ENCODE data around the gene CNTN2. TPM values are rescaled to one million over a fixed set of nuclear protein-coding genes. Genes with fewer than 3 reads are reported as not detected.

Gene CNTN2
- total and polyA plus RNA-seq, 8 donors = 0.12 to 2.2 (median 0.58) TPM; not detected in 3

DNA sequence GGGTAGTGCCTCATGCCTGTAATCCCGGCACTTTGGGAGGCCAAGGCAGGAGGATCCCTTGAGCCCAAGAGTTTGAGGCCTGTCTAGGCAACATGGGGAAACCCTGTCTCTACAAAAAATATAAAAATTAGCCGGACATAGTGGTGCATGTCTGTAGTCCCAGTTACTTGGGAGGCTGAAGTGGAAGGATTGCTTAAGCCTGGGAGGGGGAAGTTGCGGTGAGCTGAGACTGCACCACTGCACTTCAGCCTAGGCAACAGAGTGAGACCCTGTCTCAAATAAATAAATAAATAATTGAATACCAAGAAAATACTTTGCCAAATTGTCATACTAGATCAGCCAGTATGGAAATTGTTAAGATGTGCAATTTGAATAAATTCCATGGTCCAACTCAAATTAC, 84.6 kb downstream of the CNTN2 start:
- DNase-seq = no peak
- Histone ChIP-seq H3K4me3 (no peak overlapping the region), H3K4me1 (peaks cover 0 to 8% (median 4%) of the 10 kb centered on the region in 4 donors), H3K27me3 (no peaks in the 10 kb centered on the region), H3K36me3 (no peaks in the 10 kb centered on the region), H3K9me3 (no peaks in the 10 kb centered on the region), H3K27ac (no peak overlapping the region)
- 80 to 93% (median 84%) methylated on average over 3 of the region's 3 CpGs for WGBS, 5 donors
- intact Hi-C loops (cut with DNase I; ENCODE audit: low total_unique reads) = loop anchor here (10.0 kb wide), 1 partner anchor 127 kb away; no protein-coding TSS in a partner anchor
- TF ChIP-seq, protein P1, sequence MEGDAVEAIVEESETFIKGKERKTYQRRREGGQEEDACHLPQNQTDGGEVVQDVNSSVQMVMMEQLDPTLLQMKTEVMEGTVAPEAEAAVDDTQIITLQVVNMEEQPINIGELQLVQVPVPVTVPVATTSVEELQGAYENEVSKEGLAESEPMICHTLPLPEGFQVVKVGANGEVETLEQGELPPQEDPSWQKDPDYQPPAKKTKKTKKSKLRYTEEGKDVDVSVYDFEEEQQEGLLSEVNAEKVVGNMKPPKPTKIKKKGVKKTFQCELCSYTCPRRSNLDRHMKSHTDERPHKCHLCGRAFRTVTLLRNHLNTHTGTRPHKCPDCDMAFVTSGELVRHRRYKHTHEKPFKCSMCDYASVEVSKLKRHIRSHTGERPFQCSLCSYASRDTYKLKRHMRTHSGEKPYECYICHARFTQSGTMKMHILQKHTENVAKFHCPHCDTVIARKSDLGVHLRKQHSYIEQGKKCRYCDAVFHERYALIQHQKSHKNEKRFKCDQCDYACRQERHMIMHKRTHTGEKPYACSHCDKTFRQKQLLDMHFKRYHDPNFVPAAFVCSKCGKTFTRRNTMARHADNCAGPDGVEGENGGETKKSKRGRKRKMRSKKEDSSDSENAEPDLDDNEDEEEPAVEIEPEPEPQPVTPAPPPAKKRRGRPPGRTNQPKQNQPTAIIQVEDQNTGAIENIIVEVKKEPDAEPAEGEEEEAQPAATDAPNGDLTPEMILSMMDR (IDR thresholded peaks at IDR 0.05) = no peak
- TF ChIP-seq POLR2AphosphoS5 (IDR thresholded peaks at IDR 0.05) (no peak), EP300 (IDR thresholded peaks at IDR 0.05) (no peak), POLR2A (IDR thresholded peaks at IDR 0.05) (no peak)

Other genes with a start within 250 kb of the CNTN2 start
- gene NFASC, start 172.3 kb upstream of the CNTN2 start, total RNA-seq = 10 to 100 TPM; 12.5 to 54.2 (median 22.3) TPM
- 1 to 10 TPM; 1.1 to 4.7 (median 2.3) TPM for gene NFASC, start 172.3 kb upstream of the CNTN2 start, polyA plus RNA-seq
- gene TMEM81, start 41.2 kb downstream of the CNTN2 start, total RNA-seq = 10 to 100 TPM in 1 of 5 donors, 1 to 10 TPM in 1, not detected in 3; 1.3 to 10.3 TPM
- 1 to 10 TPM in 2 of 3 donors, not detected in 1; 1.1 to 2.3 TPM for gene TMEM81, start 41.2 kb downstream of the CNTN2 start, polyA plus RNA-seq
- 10 to 100 TPM in 2 of 5 donors, 1 to 10 TPM in 3; 1.4 to 13.4 (median 8.9) TPM for gene RBBP5, start 78.8 kb downstream of the CNTN2 start, total RNA-seq
- 1 to 10 TPM; 3.4 to 6.0 (median 4.7) TPM for gene RBBP5, start 78.8 kb downstream of the CNTN2 start, polyA plus RNA-seq
- 10 to 100 TPM in 1 of 5 donors, 1 to 10 TPM in 4; 2.9 to 15.2 (median 5.8) TPM for gene DSTYK, start 168.5 kb downstream of the CNTN2 start, total RNA-seq
- gene DSTYK, start 168.5 kb downstream of the CNTN2 start, polyA plus RNA-seq = 1 to 10 TPM; 2.4 to 3.3 (median 2.4) TPM
- gene TMCC2, start 184.7 kb downstream of the CNTN2 start, total RNA-seq = 1 to 10 TPM in 2 of 5 donors, under 1 TPM in 1, not detected in 2; 0.45 to 3.1 (median 1.4) TPM
- gene TMCC2, start 184.7 kb downstream of the CNTN2 start, polyA plus RNA-seq = 1 to 10 TPM in 2 of 3 donors, under 1 TPM in 1; 0.78 to 1.8 (median 1.5) TPM